NB4 (cell line): ENCODE results near the gene MBTD1.
A peak's percentile ranks its signal among the peaks of the same experiment; 100 is the strongest.

Experiments used
- DNase-seq: peaks from one replicate; pipeline ENCODE4 v3.0.0; 2010; ENCODE audit warnings: low read depth
- H3K4me3 ChIP-seq: one replicate; pipeline ENCODE4 v1.5.1; 2011; ENCODE audit warnings: mild to moderate bottlenecking, low read depth, low read length, moderate library complexity
- CTCF ChIP-seq: IDR thresholded peaks from one replicate; pipeline ENCODE4 v1.5.1; 2012; ENCODE audit warnings: low read depth, low read length
- MYC ChIP-seq: IDR thresholded peaks from 2 replicates; pipeline ENCODE4 v1.6.1; 2011; ENCODE audit warnings: low read depth, low read length
- POLR2A ChIP-seq: IDR thresholded peaks from 2 replicates; pipeline ENCODE4 v1.6.1; 2011; ENCODE audit warnings: mild to moderate bottlenecking; ENCODE audit not compliant: insufficient read length; ENCODE audit errors: extremely low read depth
- TF ChIP-seq, protein P1 (sequence below): IDR thresholded peaks from 2 replicates; pipeline ENCODE4 v1.6.1; 2011; ENCODE audit warnings: low read depth, low read length

MBTD1 gene

GRCh38 chr17:51244041-51244440, 15.8 kb downstream of the MBTD1 start:
- TF ChIP-seq CTCF (no peak), POLR2A (no peak), MYC (no peak)
- TF ChIP-seq, protein P1, sequence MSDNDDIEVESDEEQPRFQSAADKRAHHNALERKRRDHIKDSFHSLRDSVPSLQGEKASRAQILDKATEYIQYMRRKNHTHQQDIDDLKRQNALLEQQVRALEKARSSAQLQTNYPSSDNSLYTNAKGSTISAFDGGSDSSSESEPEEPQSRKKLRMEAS = no peak
- no peak overlapping the region for H3K4me3 ChIP-seq
- DNase-seq = no peak

DNA sequence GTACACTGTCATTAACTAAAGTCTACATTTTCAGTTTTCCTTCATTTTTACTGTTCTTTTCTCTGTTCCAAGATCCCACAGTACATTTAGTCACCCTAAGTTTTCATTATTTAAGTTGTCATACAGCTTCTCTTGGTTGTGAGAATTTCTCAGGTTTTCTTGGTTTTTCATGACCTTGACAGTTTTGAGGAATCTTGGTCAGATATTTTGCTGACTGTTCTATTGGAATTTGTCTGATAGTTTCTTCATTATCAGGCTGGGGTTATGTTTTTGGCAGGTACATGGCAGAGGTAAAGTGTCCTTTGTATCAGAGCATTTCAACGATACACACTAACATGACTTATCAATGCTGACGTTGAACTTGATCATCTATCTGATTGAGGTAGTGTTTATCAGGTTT, 19.6 kb downstream of the MBTD1 start:
- TF ChIP-seq, protein P1 = no peak
- TF ChIP-seq MYC (no peak), POLR2A (no peak), CTCF (no peak)
- H3K4me3 ChIP-seq = no peak overlapping the region
- DNase-seq = no peak

DNA sequence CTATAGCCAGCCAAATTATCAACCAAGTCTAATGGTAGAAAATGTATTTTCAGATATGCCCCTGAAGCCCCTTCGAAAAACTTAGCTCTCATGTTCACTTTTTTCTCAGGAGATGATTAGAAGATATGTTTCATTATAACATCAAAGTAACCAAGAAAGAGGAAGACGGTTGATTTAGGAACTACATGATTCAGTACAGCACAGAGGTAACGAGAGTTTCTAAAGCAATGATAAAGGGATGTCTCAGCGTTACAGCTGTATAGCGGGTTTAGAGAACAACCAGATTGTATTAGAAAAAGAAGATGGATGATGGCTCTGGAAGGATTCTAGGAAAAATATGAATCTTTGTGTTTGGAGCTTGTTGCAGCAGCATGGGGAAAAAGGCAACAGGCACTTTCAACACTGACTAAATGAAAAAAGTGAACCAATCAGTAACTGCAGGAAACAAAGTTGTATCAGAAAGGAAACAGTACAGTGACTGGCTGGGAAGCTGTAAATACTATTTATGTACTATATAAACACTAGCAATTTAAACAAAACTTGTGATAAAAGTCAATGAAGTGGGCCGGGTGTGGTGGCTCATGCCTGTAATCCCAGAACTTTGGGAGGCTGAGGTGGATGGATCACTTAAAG, 21.5 kb downstream of the MBTD1 start:
- DNase-seq = no peak
- no peak overlapping the region for H3K4me3 ChIP-seq
- TF ChIP-seq MYC (no peak), POLR2A (no peak), CTCF (no peak)
- TF ChIP-seq, protein P1 = no peak

GRCh38 chr17:51234162-51234561, 25.7 kb downstream of the MBTD1 start:
- DNase-seq = no peak
- H3K4me3 ChIP-seq = no peak overlapping the region
- TF ChIP-seq POLR2A (no peak), CTCF (no peak), MYC (no peak)
- TF ChIP-seq, protein P1 = no peak

DNA sequence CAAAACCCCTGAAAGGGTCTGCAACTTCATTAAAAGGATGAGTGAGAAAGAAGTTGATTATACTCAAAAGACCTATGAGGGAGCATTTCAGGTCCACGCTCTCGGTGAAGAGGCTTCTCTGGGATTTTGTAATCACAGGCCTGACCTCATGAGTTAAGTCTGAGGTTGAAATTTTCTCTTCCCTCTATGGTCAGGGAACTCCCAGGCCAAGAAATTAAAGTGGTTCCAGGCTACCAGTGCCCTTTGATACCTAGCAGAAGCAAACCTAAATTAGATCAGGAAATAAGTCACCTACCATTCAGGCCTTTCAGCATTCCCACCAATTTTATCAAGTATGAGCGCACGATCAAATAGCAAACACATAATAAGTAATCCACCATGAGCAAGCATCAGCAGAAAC, 27.9 kb downstream of the MBTD1 start:
- TF ChIP-seq, protein P1 = no peak
- TF ChIP-seq MYC (no peak), POLR2A (no peak), CTCF (no peak)
- H3K4me3 ChIP-seq = no peak overlapping the region
- DNase-seq = peak; percentile 4

GRCh38 chr17:51230306-51230705, 29.5 kb downstream of the MBTD1 start:
- DNase-seq = peak; percentile 6
- TF ChIP-seq MYC = no peak
- TF ChIP-seq POLR2A = no peak
- TF ChIP-seq, protein P1 = no peak
- TF ChIP-seq CTCF = no peak
- no peak overlapping the region for H3K4me3 ChIP-seq
